RPMI7951 (cell line): ENCODE results near the gene TRPM7. TPM values are rescaled to one million over a fixed set of nuclear protein-coding genes. Genes with fewer than 3 reads are reported as not detected.
"Not testable (repeated sequence)": the region's sequence is repeated elsewhere in the genome, so short reads cannot be mapped to it uniquely, and the experiment has no call there.

ENCODE experiments used
- DNase-seq: peaks from one replicate; pipeline ENCODE4 v3.0.0-alpha.2; 2012; ENCODE audit warnings: low read depth
- total RNA-seq: library from RNA; depleted of rRNA; stranded (reverse); fragments of >200 nt; shearing (Covaris generic); gene quantifications from 2 replicates; pipeline ENCODE4 v1.2.3, GENCODE V29; 2014; rRNA removed

The TRPM7 gene, protein sequence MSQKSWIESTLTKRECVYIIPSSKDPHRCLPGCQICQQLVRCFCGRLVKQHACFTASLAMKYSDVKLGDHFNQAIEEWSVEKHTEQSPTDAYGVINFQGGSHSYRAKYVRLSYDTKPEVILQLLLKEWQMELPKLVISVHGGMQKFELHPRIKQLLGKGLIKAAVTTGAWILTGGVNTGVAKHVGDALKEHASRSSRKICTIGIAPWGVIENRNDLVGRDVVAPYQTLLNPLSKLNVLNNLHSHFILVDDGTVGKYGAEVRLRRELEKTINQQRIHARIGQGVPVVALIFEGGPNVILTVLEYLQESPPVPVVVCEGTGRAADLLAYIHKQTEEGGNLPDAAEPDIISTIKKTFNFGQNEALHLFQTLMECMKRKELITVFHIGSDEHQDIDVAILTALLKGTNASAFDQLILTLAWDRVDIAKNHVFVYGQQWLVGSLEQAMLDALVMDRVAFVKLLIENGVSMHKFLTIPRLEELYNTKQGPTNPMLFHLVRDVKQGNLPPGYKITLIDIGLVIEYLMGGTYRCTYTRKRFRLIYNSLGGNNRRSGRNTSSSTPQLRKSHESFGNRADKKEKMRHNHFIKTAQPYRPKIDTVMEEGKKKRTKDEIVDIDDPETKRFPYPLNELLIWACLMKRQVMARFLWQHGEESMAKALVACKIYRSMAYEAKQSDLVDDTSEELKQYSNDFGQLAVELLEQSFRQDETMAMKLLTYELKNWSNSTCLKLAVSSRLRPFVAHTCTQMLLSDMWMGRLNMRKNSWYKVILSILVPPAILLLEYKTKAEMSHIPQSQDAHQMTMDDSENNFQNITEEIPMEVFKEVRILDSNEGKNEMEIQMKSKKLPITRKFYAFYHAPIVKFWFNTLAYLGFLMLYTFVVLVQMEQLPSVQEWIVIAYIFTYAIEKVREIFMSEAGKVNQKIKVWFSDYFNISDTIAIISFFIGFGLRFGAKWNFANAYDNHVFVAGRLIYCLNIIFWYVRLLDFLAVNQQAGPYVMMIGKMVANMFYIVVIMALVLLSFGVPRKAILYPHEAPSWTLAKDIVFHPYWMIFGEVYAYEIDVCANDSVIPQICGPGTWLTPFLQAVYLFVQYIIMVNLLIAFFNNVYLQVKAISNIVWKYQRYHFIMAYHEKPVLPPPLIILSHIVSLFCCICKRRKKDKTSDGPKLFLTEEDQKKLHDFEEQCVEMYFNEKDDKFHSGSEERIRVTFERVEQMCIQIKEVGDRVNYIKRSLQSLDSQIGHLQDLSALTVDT (N-terminal part only)
- 31.8 and 36.4 TPM in 2 replicates for total RNA-seq

DNA sequence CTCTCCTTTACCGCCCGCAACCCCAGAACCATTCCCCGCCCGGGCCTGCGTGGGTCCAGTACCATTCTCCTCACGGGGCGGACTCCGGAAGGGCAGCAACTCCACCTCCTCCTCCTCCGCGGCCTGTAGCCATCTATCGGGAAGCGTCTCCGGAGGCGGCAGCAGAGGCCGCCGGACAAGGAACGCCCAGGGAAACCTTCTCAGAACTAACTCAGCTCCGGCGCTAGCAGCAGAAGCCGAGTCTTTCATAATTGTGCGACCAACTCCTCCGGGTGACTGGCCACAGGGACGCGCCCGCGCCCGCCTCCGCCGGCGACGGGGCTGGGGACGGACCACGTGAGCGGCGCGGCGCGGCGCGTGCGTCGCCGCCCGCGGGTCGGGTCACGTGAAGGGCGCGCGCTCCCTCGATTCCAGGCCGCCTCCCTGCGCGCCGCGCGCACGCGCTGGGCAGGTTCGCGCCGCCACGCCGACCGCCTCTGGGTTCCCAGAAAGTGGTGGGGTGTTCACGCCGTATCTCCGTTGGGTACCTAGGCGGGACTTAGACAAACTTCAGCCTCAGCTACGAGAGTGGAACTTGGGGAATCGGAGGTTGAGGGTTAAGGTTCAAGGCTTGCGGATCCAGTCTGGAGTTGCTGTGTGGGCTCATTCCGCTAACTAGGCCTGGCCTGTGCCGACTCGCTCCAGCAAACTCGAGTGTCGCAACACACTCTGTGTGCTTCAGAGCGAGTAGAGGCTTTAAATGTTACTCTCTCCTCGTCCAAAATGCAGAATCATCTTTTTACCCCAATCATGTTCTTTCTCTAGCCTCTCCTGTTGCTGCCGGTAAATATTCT, at the start of gene TRPM7:
Gene TRPM7 (minus strand): TSS at position 329 of the 833 bp plus-strand sequence. CDS start 264 bp downstream, at position 65.
- peak; percentile 89 for DNase-seq

DNA sequence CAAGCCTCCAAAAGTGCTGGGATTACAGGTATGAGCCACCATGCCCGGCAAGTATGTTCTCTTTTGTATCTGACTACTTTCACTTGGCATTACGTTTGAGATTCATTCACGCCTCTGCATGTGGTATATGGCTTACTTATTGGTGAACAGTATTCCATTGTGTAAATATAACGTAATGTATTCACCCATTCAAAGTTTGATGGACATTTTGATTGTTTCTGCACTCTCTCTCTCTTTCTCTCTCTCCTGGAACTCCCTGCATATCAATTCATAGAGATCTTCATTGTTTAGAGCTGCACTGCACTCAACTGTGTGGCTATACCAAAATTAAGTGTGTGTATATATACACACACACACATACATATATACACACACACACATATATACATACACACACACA, 48.6 kb upstream of the TRPM7 start:
- DNase-seq, result no peak

DNA sequence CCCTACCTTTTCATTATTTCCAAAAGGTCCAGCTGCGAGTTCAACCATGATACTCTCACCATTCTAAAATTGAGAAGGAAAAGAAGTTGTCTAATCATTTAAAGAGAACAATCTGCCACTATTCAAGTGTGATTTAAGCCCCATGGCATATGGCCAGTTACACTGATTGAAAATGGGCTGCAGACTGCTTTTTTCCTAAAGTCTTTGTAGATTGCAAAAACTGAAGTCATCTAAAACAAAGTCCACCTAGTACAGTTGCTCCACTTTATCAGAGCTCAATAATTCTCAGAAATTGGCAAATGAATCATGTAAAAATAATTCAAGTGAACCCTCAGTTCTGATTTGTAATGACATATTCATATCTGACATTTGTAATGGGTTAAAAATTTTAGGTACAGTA, 39.7 kb upstream of the TRPM7 start:
- no peak for DNase-seq

DNA sequence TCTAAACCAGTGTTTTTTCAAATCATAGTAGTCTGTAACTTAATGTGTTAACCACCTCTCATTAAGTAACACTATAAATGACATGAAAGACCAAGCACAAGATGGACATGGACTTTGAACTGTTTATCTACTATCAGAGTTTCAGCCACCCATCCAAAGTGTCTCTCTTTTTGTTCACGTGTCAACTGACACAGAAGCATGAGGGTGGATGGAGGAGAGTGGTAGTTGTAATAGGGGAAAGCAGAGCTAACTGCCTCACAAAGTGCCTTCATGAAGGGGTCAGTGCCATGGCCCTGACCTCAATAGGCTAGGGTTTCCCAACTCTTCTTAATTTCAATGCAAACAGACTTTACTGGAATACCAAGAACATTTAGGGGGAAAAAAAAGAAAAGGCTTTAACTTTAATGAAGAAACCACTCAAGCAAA, 32.1 kb upstream of the TRPM7 start:
- no peak for DNase-seq

DNA sequence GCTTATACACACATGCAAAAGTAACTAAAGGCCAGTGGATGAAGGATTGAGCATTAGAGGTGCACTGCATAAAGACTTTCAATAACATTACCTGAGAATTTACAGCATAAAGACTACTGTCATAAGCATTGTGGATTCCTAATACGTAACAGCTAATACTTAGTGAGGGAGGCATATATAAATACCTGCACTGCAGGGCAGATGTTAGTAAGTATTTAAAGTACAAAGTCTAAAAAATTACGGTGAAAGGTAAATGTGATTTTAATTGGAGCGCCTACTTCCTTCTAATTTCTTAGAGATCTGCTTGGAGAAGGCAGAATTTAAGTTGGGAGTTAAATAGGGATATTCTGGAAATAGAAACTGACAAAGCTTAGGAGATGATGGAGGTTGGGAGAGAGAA, 25.4 kb upstream of the TRPM7 start:
- DNase-seq, result no peak

DNA sequence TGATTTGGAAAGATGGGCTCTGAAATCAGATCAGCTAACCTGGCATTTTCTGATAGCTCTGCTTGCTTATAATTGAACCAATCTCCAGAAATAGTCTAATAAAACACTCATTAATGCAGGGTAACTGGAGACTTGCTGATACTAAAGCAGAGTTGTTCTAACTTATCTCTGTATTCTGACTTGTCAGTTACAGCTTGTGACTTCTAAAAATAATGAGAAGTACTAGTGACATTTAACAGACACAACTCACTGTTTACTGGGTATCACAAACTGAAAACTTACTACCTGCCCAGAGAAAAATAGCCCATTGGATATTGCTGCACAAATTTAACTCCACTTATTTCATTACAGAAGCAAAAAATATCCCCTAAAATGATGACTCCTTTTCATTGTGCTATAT, 24.0 kb upstream of the TRPM7 start:
- DNase-seq, result no peak

DNA sequence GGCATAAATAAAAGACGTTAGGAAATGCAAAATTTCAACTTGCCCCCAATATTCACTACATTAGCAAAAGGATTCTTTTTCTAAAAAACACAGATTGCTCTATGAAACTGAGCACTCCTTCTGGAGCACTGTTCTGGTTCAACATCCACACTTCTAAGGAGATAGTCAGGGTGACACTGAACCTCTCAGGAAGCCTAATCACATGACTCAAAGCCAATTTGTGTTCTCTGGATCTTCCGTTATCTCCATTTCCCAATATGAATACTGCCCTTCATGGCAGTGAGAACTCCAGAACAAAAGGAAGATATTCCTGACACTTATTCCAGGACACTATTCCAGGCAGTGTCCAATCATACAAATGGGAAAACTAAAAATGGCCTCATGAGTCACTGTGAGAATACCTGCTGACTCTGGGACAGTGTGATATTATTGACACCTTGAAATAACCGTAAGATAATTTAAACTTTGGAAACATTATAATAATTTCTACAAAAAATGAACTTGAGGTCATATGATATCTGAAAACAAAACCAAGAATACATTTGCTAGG, 21.4 kb upstream of the TRPM7 start:
- no peak for DNase-seq

DNA sequence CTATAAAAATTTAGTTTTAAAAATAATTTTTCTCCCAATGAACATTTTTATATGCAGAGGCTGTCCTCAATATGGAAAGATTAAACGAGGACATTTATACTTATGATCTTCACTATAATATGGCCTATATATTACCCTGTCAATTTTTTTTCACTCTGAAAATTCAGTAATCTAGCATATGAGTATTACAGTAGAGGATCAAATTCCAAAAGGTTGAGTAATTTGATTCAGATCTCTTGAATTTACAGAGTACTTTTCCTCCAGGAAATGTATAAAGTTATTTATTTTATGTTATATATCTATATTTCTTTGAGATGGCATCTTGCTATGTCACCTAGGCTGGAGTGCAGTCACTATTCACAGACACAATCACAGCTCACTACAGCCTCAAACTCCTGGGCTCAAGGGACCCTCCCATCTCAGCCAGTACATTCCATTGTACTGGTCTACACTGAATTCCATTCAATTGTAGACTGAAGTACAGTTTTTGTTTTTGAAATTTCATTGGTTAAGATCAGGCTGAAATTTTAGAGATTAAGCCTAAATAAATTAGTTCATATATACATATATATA, 16.3 kb upstream of the TRPM7 start:
- no peak for DNase-seq

DNA sequence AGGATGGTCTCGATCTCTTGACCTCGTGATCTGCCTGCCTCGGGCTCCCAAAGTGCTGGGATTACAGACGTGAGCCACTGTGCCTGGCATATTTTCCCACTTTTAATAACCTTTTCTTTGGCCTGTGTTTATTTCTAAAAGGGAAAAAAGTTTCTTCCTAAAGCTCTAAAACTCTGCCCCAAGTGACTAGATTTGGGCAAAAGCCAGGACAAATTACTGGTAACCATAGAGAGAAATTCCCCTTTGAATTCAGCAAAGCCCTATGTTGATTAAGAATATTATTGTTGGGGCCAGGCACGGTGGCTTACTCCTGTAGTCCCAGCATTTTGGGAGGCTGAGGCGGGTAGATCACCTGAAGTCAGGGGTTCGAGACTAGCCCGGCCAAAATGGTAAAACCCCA, 11.5 kb upstream of the TRPM7 start:
- no peak for DNase-seq

DNA sequence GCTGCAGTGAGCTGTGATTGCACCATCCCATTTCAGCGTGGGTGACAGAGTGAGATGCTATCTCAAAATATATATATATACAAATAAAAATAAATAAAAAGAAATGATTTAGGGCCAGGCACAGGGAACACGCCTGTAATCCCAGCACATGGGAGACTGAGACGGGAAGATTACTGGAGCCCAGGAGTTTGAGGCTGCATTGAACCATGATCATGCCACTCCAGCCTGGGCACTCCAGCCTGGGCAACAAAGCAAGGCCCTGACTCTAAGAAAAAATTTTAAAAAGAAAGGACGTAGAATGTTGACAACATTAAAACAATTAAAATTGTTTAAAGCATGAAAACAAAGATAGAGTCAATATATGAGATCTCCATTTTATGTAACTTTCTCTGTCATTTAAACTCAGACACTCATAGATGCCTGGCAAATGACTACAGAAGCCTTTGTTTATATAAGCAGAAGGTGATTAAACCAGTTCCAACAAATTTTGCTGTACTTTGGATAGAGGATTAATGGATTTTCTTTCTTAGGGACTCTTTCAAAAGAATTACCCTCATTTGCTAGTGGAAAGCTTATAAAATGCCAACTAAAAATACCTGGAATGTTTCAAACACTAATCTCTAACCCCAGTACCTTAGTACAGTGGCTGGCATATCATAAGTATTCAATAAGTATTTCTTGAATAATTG, 10.7 kb upstream of the TRPM7 start:
- DNase-seq, result no peak

DNA sequence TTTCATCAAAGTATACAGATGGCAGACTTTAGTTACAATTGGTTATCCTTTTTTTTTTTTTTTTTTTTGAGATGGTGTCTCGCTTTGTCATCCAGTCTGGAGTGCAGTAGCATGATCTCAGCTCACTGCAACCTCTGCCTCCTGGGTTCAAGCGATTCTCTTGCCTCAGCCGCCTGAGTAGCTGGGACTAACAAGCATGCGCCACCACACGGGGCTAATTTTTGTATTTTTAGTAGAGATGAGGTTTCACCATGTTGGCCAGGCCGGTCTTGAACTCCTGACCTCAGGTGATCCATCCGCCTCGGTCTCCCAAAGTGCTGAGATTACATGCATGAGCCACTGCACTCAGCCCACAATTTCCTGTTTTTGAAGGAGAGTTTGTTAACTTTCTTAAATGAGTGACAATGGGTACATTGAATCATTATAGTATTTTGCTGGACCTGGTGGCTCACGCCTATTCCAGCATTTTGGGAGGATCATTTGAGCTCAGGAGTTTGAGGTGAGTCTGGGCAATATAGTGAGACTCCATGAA, 8.1 kb upstream of the TRPM7 start:
- not testable (repeated sequence) for DNase-seq

DNA sequence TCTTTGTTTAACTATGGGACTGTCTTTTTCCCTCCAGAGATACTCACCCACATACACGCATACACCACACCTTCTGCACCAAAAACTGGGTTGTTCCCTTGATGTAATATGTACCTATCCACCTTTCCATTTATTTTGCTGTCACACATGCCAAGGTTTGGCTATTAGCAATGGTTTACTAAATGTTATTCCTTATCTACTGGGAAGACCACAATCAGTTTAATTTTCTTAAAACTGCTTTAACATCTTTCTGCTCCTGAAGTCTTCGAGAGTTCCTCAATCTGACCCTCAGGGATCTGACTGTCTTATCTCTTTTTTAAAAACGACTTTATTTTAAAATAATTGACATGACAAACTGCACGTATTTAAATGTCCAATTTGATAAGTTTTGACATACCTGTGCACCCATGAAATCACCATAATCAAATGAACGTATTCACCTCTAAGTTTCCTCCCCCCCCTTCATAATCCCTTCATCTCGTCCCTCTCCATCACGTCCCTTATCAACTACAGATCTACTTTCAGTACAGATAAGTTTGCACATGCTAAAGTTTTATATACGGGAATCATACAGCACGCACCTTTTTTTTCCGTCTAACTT, 805 bp upstream of the TRPM7 start:
- DNase-seq, result no peak

DNA sequence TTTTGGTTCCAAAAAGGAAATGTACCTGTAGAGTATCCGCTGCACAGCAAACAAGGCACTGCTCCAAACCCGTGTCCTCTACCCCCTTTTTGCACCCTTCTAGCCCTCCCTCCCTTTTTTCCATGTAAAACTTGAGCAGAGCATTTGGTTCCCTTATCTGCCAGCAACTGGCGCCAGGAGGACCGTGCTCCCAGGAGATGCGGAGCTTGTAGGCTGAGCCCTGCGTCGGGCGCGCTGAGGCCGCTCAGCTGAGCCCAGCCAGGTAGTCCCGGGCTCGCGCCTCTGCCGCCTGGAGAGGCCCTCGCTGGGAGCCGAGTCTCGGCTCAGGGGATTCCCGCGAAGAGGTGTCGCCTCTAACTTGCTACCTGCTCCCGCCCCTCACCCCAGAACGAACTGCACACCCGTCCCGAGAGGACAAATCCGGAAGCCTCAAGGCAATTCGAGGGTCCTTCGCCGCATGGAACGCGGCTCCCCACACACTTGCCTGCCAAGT, 575 bp downstream of the TRPM7 start:
- peak; percentile 42 for DNase-seq

DNA sequence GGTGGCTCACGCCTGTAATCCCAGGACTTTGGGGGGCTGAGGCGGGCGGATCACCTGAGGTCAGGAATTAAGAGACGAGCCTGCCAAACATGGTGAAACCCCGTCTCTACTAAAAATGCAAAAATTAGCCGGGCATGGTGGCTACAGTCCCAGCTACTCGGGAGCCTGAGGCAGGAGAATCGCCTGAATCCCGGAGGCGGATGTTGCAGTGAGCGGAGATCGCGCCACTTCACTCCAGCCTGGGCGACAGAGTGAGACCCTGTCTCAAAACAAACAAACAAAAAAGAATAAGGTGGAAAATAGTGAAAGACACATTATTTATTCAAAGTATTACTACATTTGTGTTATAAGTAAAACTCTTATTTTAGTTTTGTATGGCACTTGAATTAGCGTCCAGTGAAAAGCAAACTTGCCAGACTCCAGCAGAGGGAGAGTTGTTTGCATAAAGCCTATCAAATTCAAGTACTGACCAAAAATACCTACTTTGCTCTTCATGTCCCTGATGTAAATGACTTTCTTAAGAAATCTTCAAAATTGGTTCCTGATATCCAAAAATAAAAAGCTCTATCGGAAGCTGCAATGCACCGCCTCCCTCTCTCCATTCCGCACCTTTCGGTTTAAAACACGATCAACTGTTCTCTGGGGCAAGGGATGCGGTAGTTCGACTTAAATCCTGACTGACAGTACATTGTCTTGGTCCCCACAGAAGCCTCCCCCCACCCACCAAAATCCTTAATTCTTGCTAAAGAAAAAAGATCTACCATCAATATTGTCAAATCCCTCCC, 1.2 kb downstream of the TRPM7 start:
- no peak for DNase-seq

DNA sequence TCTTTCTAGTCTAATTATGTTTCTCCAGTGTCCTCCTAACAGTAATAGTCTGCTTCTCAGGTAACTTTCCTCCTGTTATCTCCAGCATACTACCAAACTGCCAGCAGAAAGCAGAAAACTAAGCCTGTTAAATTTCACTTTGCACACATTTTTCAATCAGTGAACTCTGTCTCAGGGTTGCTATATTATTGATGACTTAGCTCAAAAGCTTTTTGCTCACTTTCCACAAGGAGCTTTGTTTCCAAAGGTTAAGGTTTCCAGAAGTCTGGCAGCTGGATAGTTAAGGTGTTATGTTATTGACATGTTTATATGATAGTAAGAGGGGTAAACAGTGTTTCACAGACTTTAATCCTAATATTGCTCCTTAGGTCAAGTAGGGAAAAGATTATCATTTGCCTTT, 5.1 kb downstream of the TRPM7 start:
- DNase-seq, result no peak

DNA sequence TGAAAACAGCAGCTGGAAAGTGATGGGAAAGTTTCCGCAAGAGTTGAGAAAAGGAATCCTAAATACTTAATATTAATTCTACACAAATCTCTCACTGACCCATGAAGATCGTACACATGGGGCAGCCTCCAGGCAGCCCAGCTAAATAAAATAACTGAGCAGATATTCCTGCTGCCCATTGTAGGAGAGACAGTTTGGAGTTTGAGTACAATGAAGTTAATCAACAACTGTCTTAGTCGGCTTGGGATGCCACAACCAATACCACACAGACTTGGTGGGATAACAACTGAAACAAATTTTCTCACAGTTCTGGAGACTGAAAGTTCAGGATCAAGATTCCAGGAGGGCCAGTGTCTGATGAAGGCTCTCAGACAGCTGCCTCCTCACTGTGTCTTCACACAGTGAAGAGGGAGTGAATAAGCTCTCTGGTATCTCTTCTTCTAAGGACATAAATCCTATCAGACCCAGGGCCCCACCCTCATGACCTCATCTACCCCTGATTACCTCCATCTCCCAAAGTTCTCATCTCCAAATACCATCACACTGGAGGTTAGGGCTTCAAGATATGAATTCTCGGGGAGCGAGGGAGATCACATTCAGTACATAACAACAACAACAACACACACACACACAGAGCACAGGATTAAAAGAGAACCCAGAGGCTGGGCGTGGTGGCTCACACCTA, 9.7 kb downstream of the TRPM7 start:
- peak; percentile 38 for DNase-seq

DNA sequence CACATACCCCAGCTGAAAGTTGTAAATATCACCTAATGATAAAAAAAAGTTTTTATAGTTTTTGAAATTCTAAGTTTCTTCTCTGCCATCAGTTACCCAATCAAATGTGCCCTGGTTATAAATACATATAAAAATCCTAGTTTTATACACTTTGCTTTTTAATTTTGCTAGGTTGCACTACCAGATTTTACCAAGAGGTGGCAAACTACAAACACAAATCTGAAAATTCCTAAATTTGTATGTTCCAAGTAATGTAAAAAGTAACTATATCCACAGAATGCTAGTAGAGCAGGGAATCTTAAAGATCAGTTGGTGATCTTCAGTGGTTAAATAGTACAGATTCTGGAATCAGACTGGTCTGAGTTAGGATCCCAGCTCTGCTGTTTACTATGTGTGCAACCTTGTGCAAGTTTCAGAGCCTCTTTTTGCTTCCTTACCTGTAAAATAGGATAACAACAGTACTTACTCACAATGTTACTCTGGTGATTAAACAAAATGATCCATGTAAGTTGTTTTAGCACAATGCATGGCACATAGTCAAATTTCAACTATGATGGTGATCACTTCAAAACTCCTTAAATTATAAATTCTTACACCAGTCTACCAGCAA, 11.0 kb downstream of the TRPM7 start:
- DNase-seq, result peak; percentile 35
